ENCODE measurements around the gene NLRC4.

DNA sequence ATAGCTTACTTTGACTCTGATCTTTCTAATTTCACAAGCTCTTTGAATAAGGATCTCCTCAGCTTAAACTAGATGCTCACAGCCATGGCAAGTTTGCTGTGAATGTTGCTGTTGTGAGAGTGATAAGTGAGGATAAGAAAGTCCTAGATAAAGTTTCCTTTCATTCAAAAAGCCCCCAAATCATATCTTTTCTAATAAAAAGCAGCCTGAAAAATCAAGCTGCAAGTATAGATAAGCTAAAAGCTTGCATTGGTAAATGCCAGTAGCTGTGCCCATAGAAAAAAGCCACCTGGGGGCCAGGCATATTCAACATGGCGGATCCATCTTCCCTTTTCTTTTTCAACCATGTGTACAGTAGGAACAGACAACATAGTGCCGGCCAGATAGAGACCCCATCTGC is 4.3 kb downstream of the NLRC4 start:
- TF ChIP-seq, protein P1, sequence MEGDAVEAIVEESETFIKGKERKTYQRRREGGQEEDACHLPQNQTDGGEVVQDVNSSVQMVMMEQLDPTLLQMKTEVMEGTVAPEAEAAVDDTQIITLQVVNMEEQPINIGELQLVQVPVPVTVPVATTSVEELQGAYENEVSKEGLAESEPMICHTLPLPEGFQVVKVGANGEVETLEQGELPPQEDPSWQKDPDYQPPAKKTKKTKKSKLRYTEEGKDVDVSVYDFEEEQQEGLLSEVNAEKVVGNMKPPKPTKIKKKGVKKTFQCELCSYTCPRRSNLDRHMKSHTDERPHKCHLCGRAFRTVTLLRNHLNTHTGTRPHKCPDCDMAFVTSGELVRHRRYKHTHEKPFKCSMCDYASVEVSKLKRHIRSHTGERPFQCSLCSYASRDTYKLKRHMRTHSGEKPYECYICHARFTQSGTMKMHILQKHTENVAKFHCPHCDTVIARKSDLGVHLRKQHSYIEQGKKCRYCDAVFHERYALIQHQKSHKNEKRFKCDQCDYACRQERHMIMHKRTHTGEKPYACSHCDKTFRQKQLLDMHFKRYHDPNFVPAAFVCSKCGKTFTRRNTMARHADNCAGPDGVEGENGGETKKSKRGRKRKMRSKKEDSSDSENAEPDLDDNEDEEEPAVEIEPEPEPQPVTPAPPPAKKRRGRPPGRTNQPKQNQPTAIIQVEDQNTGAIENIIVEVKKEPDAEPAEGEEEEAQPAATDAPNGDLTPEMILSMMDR (IDR thresholded peaks at IDR 0.05; ENCODE audit: poor library complexity) = no peak
- TF ChIP-seq EZH2 (IDR thresholded peaks at IDR 0.05; ENCODE audit: borderline replicate concordance) = no peak

All from hepatocyte (in vitro differentiated cells).